Mucosa of gallbladder (tissue), 1 donor: ENCODE data around the gene NUCB2. TPM values are rescaled to one million over a fixed set of nuclear protein-coding genes. Genes with fewer than 3 reads are reported as not detected.

Experiments
- DNase-seq: peaks from one replicate; pipeline ENCODE4 v3.0.0-alpha.2; 2020; ENCODE audit warnings: low spot score
- total RNA-seq: library from RNA; stranded (reverse); gene quantifications from one replicate; pipeline ENCODE4 v1.2.1, GENCODE V29; 2021
- donor health status: DM: no; HTN: no; CAD: no.

Gene NUCB2
- total RNA-seq, 1 donor from 2014 or later: 145 TPM

- DNase-seq: no peak
Observed at GRCh38 chr11:17333799-17334586, 57.5 kb downstream of the NUCB2 start.

DNA sequence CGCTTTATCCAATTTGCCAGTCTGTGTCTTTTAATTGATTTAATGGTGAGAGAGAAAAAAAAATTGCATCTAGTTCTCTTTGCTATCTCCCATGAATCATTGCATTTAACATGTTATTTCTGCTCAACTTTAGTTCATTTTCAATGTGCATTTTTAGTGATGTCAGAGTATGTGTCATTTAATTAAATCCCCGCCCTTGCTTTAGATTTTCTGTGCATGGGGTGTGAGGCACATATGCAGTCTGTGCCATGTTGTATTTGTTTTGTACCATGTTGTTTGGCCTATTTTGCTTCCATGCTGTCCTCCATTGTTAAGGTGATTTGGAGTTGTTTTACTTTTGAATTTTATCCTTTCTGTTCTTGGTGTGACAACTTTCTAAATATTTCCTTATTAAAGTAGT lies 66.7 kb downstream of the NUCB2 start:
- DNase-seq: no peak

- DNase-seq: no peak
Observed at GRCh38 chr11:17343907-17344306, 67.4 kb downstream of the NUCB2 start.

GRCh38 chr11:17347676-17348075 lies 71.1 kb downstream of the NUCB2 start:
- DNase-seq: no peak

GRCh38 chr11:17350455-17351171 lies 74.1 kb downstream of the NUCB2 start:
- no peak for DNase-seq

DNA sequence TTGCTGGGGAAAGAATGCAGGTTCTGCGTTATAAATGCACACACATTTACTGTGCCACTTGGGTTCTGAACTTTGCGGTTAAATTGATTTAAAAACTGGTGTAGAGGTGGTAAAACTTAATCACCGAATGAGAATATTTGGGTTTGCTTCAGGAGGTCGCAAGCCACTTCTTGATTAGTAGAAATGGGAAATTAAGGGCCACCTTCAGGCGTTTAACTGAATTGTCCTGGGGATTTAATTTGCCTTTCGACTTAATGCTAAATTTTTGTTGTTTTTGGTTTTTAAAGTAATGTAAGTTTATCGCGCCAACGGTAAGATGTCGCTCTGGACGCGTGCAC lies 74.6 kb downstream of the NUCB2 start:
- DNase-seq: no peak

DNA sequence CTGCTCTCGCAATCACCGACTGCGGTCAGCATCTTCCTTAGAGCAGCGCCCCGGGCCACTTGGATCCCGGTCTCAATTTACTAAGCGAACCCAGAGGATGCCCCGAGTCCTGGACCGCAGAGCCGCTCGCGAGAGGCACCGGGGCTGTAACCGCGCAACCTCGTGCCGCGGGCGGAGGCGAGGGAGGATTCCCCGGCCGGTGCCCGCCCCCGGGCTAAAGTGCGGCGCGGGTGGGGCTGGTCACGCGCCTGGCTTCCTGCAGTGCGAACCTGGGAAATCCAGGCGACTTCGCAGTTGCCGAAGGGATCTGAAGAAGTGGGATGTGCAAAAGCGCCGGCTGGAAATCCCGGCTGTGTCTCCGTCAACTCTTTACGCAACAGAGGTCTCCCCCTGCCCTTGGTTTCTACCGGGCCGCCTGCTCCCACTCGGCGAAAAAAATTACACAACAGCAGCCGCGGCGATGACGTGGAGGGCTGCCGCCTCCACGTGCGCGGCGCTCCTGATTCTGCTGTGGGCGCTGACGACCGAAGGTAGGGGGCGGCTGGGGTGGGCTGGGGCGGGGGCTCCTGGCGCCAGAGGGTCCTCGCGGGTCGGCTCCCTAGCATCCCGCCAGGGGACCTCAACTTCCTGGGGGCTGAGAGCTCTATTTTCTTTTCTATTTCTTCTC lies 75.1 kb downstream of the NUCB2 start, which contains the start of gene NCR3LG1:
TSS of gene NCR3LG1 (plus strand) at position 291 of the 667 bp plus-strand sequence. CDS start at position 461, 170 bp downstream.
- peak; percentile 69 for DNase-seq

- peak; percentile 67 for DNase-seq
Observed at GRCh38 chr11:17352950-17353820, 76.6 kb downstream of the NUCB2 start.

DNA sequence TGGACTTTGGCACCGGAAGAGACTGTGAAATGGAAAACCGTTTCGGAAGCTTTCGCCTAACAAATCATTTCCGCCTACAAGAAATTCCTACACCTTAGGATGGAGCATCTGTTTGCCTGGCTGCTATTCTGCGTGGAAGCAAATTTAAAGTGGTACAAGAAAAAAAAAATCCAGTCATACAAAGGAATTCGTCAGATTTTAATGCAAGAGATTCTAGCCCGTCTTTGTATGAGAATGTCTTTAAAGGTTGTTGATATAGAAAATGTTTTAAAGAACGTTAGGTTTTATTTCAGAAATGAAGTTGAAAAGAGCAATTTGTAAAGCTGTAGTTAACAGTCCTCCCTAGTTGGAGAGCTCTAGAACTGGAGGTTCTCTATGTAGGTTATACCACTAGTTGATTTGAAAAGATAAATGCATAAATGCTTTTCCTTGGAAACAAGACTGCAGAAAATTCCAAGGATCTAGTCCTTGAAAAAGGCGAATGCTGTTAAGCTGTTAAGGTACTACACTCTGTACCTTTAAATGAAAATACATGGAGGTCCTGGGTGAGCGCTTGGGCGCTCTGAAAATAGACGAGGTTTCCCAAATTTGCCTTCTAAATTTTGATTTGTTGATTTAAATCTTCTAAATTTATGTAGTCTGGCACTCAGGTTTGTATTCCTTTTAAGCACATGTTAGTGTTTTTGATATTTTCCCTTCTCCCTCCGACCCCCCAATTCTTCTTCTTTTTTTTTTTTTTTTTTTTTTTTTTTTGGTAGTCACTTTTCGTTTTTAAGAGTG lies 77.5 kb downstream of the NUCB2 start:
- no peak for DNase-seq

GRCh38 chr11:17354601-17354991 lies 78.1 kb downstream of the NUCB2 start:
- peak; percentile 81 for DNase-seq

- DNase-seq: no peak
Observed at GRCh38 chr11:17366495-17366894, 90.0 kb downstream of the NUCB2 start.

DNA sequence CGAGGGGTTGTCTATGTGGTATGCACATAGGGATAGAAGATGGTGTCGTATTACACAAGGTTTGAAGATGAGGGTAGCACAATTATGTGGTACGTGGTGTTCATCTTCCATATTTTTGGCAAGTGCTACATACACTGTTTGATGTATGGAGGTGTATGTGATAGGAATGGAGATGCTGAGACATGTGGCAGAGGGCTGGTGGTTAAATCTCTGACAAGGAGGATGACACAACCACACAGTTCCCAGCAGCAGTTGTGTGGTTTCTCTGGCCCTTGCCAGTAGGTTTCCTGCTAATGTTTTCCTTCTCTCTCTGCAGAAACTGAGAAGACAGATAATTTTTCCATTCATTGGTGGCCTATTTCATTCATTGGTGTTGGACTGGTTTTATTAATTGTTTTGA lies 92.0 kb downstream of the NUCB2 start:
- no peak for DNase-seq

- no peak for DNase-seq
Observed at GRCh38 chr11:17369094-17369493, 92.6 kb downstream of the NUCB2 start.

DNA sequence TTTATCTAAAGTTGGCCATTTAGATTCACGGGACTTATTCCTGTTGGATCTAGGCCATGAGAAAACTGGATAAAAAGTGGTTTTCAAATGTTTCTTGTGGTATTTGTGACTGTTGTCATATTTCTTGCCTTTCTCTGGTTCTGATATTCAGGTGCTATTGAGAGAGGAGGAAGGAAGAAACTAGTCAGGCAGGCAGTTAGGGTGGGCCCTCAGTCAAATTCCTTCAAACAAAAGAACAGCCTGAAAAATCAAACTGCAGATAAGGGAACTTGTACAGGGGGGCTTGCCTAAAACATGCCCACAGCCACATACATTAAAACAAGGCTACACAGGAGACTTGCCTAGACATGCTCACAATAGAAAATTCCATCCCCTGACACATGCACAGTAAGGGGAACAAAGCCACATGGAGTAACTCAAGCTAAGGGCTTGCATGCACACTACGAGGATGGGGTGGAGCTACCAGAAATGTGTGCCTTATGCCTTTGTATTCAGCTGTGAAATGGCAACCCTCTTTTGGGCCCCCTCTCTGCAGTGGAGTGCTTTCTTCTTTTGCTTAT lies 93.2 kb downstream of the NUCB2 start:
- no peak for DNase-seq

DNA sequence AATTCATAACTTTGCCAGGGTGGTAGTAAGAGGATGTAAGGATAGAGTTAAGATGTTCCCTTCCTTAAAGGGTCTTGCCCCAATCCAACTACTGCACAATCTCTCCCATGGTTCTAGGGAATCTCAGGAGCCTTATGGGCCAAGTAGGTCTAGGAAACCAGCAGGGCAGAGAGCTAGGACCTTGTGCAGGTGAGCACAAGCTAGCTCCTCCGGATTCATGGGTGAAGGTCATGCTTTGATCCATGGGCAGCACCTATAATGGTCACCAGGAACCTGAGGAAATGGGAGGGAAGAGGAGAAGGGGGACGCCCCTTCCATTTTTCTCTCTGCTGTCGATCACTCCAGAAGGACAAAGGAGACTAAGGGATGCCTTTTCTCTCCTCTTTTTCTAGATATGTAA lies 95.1 kb downstream of the NUCB2 start:
- no peak for DNase-seq

GRCh38 chr11:17375547-17375946 lies 99.0 kb downstream of the NUCB2 start:
- no peak for DNase-seq

GRCh38 chr11:17376493-17376892 lies 100.0 kb downstream of the NUCB2 start:
- DNase-seq: no peak

- no peak for DNase-seq
Observed at GRCh38 chr11:17378655-17379054, 102.1 kb downstream of the NUCB2 start.

DNA sequence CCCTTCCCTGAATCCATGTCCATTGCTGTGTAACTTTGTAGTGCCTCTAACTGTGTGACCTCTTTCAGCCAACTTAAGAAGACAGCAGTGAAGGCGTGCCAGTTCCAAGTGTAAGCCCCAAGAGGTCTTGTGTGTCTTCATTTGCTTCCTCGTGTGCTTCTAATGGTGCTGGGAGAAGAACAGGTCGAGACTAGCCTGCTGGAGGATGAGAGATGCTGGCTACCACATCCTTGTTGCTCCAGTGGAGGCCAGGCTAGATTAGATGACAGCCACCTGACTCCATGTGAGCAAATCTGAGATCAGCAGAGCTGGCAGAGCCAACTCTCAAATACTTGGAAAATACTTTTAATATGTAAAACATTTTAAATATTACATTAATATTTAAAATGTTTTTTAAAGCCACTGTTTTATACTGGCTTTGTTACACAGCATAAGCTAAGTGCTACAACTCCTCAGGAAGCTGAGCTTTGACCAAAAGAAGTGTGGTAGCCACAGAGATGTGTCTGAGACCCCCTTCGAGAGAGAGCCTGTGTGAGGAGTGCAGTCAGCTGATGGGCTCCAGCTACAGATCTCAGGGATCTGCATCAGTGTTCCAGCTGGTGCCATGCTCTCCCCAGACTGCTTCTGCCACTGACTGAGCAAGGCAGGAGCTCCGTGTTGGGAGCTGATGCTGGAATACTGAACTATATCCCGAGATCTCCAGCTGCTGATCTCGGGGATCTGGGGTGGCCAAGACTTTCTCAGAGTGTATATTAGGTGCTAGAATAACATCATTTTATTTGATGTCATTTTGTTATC lies 103.0 kb downstream of the NUCB2 start:
- no peak for DNase-seq

- no peak for DNase-seq
Observed at GRCh38 chr11:17381156-17381555, 104.6 kb downstream of the NUCB2 start.
